NCI-H82 treated with DMSO at 0.1 percent for 48 hours (cell line): Measurements from ENCODE around the gene ARHGAP6.
"Not testable (repeated sequence)": the region's sequence is repeated elsewhere in the genome, so short reads cannot be mapped to it uniquely, and the experiment has no call there.

Source experiments
- DNase-seq: peaks from one replicate; lab custom pipeline; 2025; ENCODE audit not compliant: unreplicated experiment; lab: John Stamatoyannopoulos, UW

ARHGAP6 gene

DNA sequence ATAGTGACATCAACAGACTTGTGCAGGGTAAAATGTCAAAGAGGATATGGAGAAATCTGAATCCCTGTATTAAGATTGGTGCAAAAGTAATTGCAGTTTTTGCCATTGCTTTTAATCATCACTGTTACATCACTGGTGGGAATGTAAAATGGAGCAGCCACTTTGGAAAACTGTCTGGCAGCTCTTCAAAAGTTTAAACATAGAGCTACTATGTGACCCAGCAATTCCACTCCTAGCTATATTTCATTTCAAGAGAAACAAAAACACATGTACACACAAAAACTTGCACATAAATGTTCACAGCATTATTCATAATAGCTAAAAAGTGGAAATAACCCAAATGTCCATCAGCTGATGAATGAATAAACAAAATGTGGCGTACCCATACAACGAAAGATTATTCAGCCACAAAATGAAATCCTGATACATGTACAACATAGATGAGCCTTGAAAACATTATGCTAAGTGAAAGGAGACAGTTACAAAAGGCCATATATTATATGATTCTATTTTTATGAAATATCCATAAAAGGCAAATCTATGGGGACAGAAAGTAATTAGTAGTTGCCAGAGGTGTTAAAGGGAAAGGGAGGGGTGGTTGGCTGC lies 266.1 kb downstream of the ARHGAP6 start:
- no peak for DNase-seq

DNA sequence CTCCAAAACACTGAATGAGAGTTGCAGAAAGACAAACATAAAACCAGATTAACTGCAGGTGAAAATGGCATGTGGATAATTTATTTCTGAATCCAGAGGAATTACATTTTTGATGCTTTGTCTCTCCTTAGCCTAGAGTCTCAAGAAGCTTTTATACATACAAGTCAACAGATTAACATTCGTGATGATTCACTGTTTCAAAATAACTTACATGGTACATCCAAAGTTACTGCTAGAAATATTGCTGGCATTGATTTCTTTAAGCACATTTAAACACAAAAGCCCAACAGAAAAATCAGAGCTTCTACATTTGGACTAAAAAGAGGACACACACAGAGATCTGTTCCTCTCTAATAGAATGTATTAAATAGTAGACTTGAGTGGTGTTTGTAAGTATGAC lies 266.9 kb downstream of the ARHGAP6 start:
- no peak for DNase-seq

GRCh38 chrX:11398139-11398538 lies 267.6 kb downstream of the ARHGAP6 start:
- no peak for DNase-seq

DNA sequence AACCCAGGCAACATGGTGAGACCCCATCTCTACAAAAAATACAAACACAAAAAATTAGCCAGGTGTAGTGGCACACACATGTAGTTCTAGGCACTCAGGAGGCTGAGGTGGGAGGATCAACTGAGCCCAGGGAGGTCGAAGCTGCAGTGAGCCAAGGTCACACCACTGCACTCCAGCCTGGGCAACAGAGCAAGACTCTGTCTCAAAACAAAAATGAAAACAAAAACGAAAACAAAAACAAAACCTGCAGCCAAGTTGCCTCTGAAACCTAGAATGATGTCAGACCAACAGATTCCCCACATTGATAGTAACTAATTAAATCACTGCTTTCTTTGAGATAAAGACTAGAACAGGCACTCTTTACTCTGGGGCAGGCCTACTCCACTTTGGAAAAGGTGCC lies 268.0 kb downstream of the ARHGAP6 start:
- DNase-seq = no peak

DNA sequence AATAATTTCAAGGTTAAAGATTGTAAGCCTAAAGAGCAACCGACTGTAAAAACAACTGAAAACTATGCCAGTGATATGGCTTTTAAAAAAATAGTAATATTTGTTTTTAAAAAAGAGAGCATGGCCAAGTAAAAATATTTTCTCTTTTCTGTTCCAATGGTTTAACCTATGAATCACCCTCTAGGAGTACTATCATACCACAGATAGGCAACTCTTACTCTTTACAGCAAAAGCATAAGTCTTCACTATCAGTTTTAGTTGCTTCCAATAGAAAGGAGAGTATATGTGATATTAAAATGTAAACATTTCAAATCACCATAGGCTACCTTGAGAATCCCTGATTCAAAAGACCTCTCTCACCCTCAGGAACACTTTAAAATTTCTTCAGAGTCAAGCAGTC lies 269.9 kb downstream of the ARHGAP6 start:
- no peak for DNase-seq

DNA sequence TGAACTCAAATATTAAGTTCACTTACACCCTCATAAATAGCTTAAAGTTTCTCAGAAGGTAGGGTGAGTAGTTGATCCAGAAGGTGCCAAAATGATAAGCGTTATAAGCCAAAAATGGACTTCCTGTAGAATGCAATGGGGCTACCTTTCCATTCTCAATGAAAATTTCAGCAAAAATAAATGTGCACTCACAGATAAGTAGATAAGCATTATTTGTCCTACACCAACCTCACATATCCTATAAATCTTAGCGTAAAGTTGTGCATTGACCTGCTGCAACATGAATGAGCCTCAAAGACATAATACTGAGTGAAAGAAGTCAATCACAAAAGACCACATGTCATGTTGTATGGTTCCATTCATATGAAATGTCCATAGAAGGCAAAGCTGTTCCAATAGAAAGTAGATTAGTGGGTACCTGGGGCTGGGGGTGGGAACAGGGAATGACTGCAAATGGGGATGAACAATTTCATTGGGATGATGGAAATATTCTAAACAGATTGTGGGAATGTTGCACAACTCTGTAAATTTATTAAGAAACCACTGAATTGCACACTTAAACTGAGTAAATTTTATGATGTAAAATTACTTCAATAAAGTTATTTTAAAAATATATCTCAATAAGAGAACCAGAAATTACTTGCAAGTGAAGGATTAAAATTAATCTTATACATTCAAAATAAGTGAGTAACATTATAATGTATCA lies 271.6 kb downstream of the ARHGAP6 start:
- no peak for DNase-seq

- DNase-seq = no peak
These were observed 278.9 kb downstream of the ARHGAP6 start for GRCh38 chrX:11386812-11387211.

GRCh38 chrX:11386001-11386523 lies 279.7 kb downstream of the ARHGAP6 start:
- no peak for DNase-seq

- DNase-seq = no peak
These were observed 282.8 kb downstream of the ARHGAP6 start for GRCh38 chrX:11382930-11383329.

- peak; percentile 44 for DNase-seq
These were observed 284.3 kb downstream of the ARHGAP6 start for GRCh38 chrX:11381464-11381863.

DNA sequence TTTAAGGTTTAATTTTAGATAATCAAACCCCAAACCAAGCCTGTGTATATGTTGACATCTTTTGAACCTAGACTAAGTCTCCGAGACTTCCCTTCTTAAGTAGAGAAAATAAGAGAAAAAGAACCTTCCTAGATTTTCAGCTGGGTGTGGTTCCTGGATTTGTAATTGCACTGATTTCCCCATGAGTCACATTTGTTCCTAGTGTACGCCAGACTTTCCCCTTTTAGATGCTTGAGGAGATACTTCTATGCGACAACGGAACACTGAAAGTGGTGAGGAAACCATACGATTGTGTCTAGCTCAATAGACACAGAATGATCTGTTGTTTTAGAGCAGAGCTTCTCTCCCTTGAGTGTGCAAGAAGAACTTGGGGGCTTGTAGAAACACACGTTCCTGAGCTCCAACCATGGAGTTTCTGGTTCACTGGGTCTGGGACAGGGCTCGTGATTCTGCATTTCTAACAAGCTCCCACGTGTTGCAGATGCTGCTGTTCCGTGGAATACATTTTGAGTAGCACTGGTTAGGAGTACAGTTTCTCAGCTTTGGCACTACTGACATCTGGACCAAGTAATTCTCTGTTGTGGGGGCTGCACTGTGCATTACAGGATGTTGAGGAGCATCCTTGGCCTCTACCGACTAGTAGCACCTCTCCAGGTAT lies 285.4 kb downstream of the ARHGAP6 start:
- no peak for DNase-seq

- DNase-seq = no peak
These were observed 289.6 kb downstream of the ARHGAP6 start for GRCh38 chrX:11376163-11376562.

GRCh38 chrX:11375614-11376119 lies 290.1 kb downstream of the ARHGAP6 start:
- no peak for DNase-seq

DNA sequence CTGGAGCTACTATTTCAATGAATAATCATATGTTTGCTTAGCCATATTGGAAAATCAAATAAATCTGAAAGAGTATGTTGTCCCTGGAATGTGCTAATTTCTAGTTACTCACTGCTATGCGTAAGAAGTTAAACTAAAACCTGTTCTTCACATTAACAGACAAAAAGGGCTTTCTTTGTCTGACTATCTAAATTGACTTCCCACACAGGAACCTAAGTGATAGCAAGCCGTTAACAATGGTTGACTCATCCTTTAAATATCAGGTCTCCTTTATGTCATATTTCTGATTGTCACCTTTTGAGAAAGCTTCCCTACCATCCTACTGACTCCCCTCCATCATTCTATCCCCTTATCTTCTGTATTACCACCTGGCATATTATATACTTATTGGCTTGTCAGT lies 291.1 kb downstream of the ARHGAP6 start:
- DNase-seq = no peak

- DNase-seq = no peak
These were observed 294.6 kb downstream of the ARHGAP6 start for GRCh38 chrX:11371106-11371505.

DNA sequence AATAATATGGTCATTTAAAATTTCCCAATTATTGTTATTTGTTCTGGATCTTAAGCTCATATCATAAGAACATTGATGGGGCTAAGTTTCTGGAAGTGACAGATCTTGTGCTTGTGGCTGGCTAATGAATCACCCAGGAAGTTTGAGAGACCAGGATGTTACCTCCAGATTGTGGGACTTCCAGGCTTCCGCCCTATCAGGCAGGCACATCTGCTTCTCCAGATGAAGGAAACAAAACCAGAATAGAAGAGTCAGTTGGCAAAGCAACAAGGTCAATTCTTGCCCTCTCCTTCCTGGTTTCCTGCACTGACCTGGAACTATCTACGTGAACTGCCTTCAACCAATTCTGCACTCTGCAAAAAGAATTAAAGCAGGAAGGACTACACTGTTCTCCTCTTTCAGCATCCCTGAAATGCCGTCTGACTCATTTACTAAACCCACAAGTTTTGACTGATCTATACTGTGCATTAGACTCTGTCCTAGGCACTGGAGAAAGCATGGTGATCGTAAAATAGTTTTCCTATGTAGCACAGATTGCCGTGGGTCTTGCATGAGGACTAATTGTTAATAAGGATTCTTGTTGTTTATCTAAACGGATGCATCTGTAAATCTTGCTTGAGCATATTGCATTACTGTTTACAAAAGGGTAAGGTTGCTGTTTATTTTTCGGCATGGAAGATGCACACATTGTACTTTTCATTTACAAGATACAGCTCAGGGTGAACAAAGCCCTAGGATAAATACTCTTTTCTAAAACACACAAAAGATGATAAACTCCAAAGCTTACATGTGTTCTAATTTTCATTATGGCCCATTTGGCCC lies 297.9 kb downstream of the ARHGAP6 start:
- no peak for DNase-seq

DNA sequence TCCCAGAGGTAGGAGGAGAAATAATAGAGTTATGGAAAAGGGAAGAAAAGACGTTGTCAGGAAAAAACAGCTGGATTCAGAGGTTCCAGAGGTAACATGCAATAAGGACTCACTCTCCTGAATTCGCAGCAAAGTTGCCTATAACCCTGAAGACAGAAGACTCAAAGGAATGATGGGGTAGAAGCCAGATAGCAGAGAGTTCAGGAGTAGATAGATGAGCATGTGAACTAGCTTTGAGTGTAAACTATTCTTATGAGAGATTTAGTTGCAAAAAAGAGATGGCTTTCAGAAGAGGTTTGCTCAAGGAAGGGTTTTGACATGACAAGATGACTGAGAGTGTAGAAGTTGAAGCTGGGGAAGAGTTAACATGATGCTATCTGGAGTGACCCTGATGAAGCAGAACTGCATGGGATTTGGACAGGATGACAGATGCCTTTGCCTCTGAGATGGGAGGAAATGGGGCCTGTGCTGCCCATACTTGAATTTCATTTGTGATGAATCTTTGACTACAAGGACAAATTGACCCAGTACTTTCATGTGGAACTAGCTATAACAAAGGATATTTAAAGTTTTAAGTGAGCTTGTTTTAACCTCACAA lies 298.6 kb downstream of the ARHGAP6 start:
- no peak for DNase-seq

DNA sequence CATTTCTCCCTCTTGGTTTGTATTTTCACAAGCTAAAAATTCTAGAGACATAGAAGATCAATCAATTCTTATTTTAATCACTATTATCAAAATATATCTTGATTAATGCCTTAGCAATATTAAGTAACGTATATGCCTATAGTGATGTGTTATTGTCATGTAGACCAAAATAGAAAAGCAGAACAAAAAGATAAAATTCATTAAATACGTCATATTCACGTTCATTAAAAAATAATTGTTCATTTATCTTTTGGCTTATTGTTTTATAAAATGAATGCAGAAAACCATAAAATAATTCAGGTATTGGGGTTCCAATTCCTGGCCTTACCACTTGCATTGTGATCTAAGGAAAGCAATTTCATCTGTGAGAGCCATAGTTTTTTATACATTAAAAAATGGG lies 300.3 kb downstream of the ARHGAP6 start:
- no peak for DNase-seq

- no peak for DNase-seq
These were observed 300.9 kb downstream of the ARHGAP6 start for GRCh38 chrX:11364835-11365234.

GRCh38 chrX:11363825-11364224 lies 301.9 kb downstream of the ARHGAP6 start:
- DNase-seq = not testable (repeated sequence)
